Endometrial microvascular endothelial cells (primary cell): ENCODE results near the gene ZDHHC7. TPM values are rescaled to one million over a fixed set of nuclear protein-coding genes. Genes with fewer than 3 reads are reported as not detected.

Experiments used
- in situ Hi-C: cut with HindIII; loops from 2 replicates; pipeline ENCODE4 v1.10.0; 2017; ENCODE audit warnings: low sequenced_read_pairs, low pct_unique_long_range_greater_than_20kb; ENCODE audit errors: inconsistent ontology term
- total RNA-seq: library from RNA; depleted of rRNA; stranded (reverse); fragments of >200 nt; gene quantifications from one replicate; pipeline ENCODE4 v1.2.3, GENCODE V29; 2015; ENCODE audit errors: inconsistent ontology term

Gene ZDHHC7
- total RNA-seq, 1 donor from 2014 or later, result 51.4 TPM

GRCh38 chr16:85003725-85004586 is 7.4 kb downstream of the ZDHHC7 start:
- in situ Hi-C loops, result no loop called here

GRCh38 chr16:85003076-85003475 is 8.3 kb downstream of the ZDHHC7 start:
- in situ Hi-C loops, result no loop called here

GRCh38 chr16:85002608-85003007 is 8.7 kb downstream of the ZDHHC7 start:
- in situ Hi-C loops, result no loop called here

- in situ Hi-C loops, result no loop called here
Measured at GRCh38 chr16:85002099-85002541, 9.2 kb downstream of the ZDHHC7 start.

GRCh38 chr16:84999857-85000480 is 11.4 kb downstream of the ZDHHC7 start:
- in situ Hi-C loops, result no loop called here

GRCh38 chr16:84999200-84999599 is 12.1 kb downstream of the ZDHHC7 start:
- in situ Hi-C loops, result no loop called here

GRCh38 chr16:84996365-84996764 is 15.0 kb downstream of the ZDHHC7 start:
- in situ Hi-C loops, result no loop called here

- in situ Hi-C loops, result no loop called here
Measured at GRCh38 chr16:84995663-84996062, 15.7 kb downstream of the ZDHHC7 start.

- in situ Hi-C loops, result no loop called here
Measured at GRCh38 chr16:84993926-84994325, 17.4 kb downstream of the ZDHHC7 start.

GRCh38 chr16:84992717-84993075 is 18.6 kb downstream of the ZDHHC7 start:
- in situ Hi-C loops, result no loop called here

GRCh38 chr16:84990782-84991181 is 20.6 kb downstream of the ZDHHC7 start:
- in situ Hi-C loops, result no loop called here

GRCh38 chr16:84989749-84990620 is 21.4 kb downstream of the ZDHHC7 start:
- in situ Hi-C loops, result no loop called here

GRCh38 chr16:84988328-84989080 is 22.8 kb downstream of the ZDHHC7 start:
- in situ Hi-C loops, result no loop called here

- in situ Hi-C loops, result no loop called here
Measured at GRCh38 chr16:84986879-84987278, 24.5 kb downstream of the ZDHHC7 start.

- in situ Hi-C loops, result no loop called here
Measured at GRCh38 chr16:84986102-84986501, 25.2 kb downstream of the ZDHHC7 start.

GRCh38 chr16:84985079-84986065 is 26.0 kb downstream of the ZDHHC7 start:
- in situ Hi-C loops, result no loop called here

- in situ Hi-C loops, result no loop called here
Measured at GRCh38 chr16:84982434-84982833, 28.9 kb downstream of the ZDHHC7 start.

GRCh38 chr16:84979516-84979915 is 31.8 kb downstream of the ZDHHC7 start:
- in situ Hi-C loops, result loop anchor here (10.0 kb wide), 1 partner anchor 245 kb away; no protein-coding TSS in a partner anchor
